ENCODE results near the gene KCND3. TPM values are rescaled to one million over a fixed set of nuclear protein-coding genes. Genes with fewer than 3 reads are reported as not detected.
"Not testable (repeated sequence)": the region's sequence is repeated elsewhere in the genome, so short reads cannot be mapped to it uniquely, and the experiment has no call there.

Gene KCND3
- total RNA-seq, 1 experiment from 2014 or later, result 0.10 TPM

- in situ Hi-C loops (cut with HindIII; ENCODE audit: low sequenced_read_pairs), result no loop called here
- peak; percentile 84 for DNase-seq (ENCODE audit: low spot score)
Observed at GRCh38 chr1:111769517-111770146, 219.8 kb downstream of the KCND3 start.

GRCh38 chr1:111768625-111769024, 220.8 kb downstream of the KCND3 start:
- in situ Hi-C loops (cut with HindIII; ENCODE audit: low sequenced_read_pairs), result no loop called here
- no peak for DNase-seq (ENCODE audit: low spot score)

DNA sequence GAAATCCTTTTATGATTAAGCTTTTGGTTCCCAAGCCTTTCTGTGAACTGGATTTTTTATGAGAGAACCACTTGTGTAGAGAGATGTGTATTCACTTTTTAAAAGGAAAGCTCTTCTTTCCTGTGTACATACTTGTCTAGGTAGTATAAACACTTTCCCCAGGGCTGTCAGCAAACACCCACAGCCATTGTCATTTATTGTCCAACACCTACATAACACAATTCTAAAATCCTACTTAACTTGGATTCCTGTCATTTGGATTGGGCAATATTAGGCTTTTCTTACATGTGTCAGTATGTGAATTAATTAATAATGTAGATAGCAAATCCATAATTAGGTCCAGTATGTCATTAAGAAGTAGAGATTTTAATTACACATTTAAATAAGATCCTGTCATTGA, 221.4 kb downstream of the KCND3 start:
- in situ Hi-C loops (cut with HindIII; ENCODE audit: low sequenced_read_pairs), result no loop called here
- no peak for DNase-seq (ENCODE audit: low spot score)

GRCh38 chr1:111762332-111762731, 227.1 kb downstream of the KCND3 start:
- in situ Hi-C loops (cut with HindIII; ENCODE audit: low sequenced_read_pairs), result no loop called here
- no peak for DNase-seq (ENCODE audit: low spot score)

- DNase-seq (ENCODE audit: low spot score), result no peak
- in situ Hi-C loops (cut with HindIII; ENCODE audit: low sequenced_read_pairs), result no loop called here
Observed at GRCh38 chr1:111761717-111762116, 227.8 kb downstream of the KCND3 start.

DNA sequence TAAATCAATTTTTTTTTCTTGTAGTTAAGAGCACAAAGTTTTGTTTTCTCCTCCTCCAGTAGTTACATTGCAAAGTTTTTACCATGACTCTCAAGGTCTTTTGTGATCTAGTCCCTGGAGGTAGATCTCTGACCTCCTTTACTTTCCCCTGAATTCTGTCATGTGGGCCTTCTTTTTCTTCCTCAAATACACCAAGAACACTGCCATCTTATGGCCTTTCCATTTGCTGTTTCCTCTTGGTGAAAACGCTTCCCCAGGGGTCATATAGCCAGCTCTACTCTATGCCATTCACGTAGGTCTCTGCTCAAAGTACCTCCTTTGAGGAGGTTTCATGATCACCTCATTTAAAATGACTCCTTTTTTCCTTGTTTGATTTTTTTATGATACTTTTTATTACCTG, 231.1 kb downstream of the KCND3 start:
- DNase-seq (ENCODE audit: low spot score), result no peak
- in situ Hi-C loops (cut with HindIII; ENCODE audit: low sequenced_read_pairs), result no loop called here

DNA sequence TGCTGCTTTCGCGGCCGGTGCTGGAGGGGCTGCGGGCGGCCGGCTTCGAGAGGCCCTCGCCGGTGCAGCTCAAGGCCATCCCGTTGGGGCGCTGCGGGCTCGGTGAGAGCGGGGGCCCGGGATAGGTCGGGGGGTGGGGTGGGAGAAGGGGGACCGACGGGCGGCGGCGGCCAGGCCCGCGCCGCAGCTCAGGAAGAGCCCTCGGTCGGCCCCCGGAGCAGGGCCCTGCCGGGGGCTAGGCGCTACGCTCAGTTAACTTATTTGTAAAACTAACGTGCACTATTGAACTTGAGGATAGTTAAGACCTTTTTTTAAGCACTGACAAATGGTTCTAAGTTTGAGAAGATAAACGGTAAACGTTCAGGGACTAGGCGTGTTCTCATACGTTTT, 233.3 kb downstream of the KCND3 start:
- in situ Hi-C loops (cut with HindIII; ENCODE audit: low sequenced_read_pairs), result no loop called here
- no peak for DNase-seq (ENCODE audit: low spot score)

GRCh38 chr1:111755331-111756123, 233.9 kb downstream of the KCND3 start, which contains the start of gene DDX20:
DDX20 (plus strand) TSS chr1:111755901; CDS start chr1:111755925, 24 bp downstream.
- peak; percentile 92 for DNase-seq (ENCODE audit: low spot score)
- in situ Hi-C loops (cut with HindIII; ENCODE audit: low sequenced_read_pairs), result no loop called here

DNA sequence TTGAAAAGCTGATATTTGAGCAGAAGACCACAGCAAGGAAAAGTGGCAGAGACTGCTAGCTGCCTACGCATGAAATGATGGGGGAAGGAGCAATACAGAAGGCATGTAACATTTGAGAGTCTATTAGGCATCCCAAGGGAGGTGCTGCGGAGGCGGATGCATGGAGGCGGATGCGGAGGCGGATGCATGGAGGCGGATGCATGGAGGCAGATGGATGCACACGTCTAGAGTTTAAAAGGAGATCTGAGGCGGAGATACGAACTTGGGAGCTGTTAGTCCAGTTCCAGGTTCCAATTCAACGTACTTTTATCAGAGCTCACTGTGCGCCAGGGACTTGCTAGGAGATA, 234.5 kb downstream of the KCND3 start:
- peak; percentile 71 for DNase-seq (ENCODE audit: low spot score)
- in situ Hi-C loops (cut with HindIII; ENCODE audit: low sequenced_read_pairs), result no loop called here

- no peak for DNase-seq (ENCODE audit: low spot score)
- in situ Hi-C loops (cut with HindIII; ENCODE audit: low sequenced_read_pairs), result no loop called here
Observed at GRCh38 chr1:111751906-111752575, 237.4 kb downstream of the KCND3 start.

DNA sequence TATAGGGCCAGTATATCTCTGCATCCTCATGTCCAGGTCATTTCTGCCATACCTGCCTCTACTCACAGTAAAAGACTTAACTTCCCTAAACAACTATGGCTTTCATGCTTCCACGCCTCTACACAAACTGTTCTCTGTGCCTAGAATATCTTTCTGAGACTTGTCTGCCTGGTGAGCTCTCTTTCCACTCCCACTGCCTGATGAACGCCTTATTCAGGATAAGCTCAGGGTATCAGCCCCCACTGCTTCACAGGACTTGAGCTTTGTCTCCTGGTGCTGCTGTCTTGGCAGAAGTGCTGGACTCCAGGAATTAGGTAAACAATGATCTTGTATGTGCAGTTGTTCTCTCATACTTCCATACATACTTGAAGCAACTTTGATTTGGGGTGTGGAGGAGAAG, 238.6 kb downstream of the KCND3 start:
- in situ Hi-C loops (cut with HindIII; ENCODE audit: low sequenced_read_pairs), result no loop called here
- DNase-seq (ENCODE audit: low spot score), result no peak

DNA sequence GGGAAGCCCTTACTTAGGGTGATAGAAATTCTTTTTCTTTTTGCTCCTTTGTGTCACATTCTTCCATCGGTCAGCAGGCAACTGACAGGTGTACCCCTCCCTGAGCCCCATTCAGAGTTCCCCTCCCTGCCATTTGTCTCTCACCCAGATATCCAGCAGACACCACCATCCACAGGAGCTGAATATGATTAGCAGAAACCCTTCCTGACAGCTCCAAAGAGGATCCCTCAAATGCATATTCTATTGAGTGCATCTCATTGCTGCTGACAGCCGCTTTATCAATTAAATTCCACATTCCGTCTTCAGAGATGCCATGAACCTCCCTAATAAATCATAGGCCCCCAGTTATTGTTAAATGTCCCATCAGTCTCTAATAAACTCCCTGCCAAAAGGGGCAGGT, 239.8 kb downstream of the KCND3 start:
- DNase-seq (ENCODE audit: low spot score), result no peak
- in situ Hi-C loops (cut with HindIII; ENCODE audit: low sequenced_read_pairs), result no loop called here

DNA sequence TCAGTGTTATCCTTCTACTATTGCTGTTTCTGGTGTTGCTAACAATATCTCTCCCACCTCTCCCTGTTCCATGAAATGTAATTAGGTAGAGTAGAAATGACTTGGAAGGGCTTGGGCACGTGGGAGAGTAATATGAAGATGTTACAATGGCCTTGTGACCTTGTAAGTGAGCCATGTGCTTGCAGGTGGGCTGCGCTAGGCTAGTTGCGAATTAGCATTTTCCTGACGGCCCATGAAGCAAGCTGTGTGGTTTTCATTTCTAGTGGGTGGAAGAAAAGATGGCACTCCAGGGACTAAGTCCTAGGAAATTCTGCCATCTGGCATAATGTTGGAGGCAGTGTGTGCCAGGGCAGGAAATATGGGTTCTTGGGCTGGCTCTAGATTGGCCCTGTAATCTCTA, 241.5 kb downstream of the KCND3 start:
- in situ Hi-C loops (cut with HindIII; ENCODE audit: low sequenced_read_pairs), result no loop called here
- peak; percentile 33 for DNase-seq (ENCODE audit: low spot score)

DNA sequence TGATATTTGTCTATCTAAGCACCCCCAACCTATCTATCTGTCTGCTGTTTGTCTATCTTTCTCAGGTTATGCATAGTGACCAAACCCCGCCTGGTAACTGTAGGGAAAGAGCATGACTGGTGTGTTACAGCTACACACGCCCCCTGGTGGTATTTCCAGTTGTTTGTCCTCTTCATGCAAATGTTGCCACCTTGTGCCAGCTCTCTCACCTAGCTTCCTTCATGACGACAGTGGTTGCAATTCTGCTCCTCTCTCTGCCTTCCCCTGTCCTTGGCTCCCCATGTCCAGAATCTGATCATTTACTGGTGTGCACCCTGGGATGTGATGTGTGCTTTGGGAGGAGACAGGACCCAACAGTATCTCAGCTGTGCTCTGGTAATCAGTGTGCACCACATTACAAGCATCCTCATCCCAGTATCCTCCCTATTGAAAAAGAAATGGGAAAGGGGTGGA, 242.2 kb downstream of the KCND3 start:
- in situ Hi-C loops (cut with HindIII; ENCODE audit: low sequenced_read_pairs), result no loop called here

GRCh38 chr1:111746614-111746999, 242.9 kb downstream of the KCND3 start:
- DNase-seq (ENCODE audit: low spot score), result peak; percentile 16
- in situ Hi-C loops (cut with HindIII; ENCODE audit: low sequenced_read_pairs), result no loop called here

More for the DNA sequence above, 242.2 kb downstream of the KCND3 start:
- peak; percentile 33 for DNase-seq (ENCODE audit: low spot score)

DNA sequence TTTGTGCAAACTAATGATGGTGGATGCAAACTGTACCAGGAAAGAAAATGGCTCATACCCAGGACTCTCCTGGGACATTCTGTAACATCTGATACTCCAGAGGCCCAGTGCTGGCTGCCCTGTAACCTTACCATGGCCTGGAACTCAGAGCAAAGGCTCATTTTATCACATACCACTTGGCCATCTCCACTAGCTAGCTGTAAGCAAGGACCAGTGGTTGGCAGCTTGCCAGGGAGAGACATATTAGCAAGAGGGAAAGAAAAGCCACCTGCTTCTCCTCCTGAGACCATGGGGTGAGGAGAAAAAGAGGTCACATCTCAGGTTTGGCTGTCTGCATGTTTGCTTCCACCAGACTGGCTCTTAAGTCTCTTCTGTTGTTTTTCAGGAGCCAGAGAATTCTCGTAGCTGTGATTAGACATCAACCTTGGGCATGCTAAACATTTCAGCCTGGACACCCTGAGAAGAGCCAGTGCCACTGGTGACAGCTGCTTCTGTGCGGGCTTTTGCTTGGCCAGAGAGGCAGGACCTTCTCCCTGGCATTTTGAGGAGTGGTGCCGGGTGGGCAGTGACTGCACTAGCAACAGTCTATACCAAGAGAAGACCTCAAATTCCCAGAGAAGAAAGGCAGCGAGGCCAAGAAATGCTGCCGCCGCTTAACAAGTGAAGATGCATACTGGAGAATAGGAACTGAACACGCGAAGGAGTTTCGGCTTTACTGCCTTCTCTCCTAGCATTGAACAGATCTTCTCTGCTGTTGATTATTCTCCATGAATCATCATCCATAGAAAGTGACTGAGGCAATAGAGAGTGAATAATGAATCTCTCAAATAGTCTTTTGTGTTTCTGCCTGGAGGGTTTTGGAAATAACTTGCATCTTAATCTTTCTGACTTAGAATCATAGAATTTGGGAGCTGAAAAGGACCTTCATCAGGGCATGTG, 243.5 kb downstream of the KCND3 start:
- in situ Hi-C loops (cut with HindIII; ENCODE audit: low sequenced_read_pairs), result no loop called here
- peak; percentile 80 for DNase-seq (ENCODE audit: low spot score)

GRCh38 chr1:111743679-111744101, 245.8 kb downstream of the KCND3 start:
- in situ Hi-C loops (cut with HindIII; ENCODE audit: low sequenced_read_pairs), result no loop called here
- no peak for DNase-seq (ENCODE audit: low spot score)

DNA sequence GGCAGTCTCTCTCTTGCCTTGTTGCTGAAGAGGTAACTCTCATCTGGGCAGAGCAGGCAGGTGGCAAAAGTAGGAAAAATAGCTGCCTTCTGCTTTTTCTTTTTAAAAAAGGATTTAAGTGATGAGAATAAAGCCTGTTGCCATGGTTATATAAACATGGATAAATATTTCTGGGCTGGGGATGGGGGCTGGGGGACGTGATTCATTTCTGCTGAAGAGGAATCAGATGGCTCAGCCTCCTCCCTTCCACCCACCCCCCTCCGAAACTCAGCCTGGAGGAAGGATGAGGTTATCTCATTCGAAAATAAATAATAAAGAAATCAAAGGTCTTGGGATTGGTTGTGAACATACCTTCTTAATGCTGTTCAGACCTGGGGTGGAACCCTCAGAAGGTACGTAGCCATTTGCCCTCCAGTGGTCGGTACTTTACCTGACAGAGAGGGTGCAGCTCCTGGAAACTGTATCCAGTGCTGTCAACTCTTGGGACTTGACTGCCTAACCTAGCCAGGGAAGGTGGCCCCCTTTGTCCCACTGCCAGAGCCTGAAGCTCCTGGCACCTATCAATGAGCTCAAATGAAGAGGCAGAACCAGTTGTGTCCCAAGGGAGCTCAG, 246.4 kb downstream of the KCND3 start:
- no peak for DNase-seq (ENCODE audit: low spot score)
- in situ Hi-C loops (cut with HindIII; ENCODE audit: low sequenced_read_pairs), result no loop called here

GRCh38 chr1:111742292-111742691, 247.2 kb downstream of the KCND3 start:
- DNase-seq (ENCODE audit: low spot score); in situ Hi-C loops (cut with HindIII; ENCODE audit: low sequenced_read_pairs): not testable (repeated sequence)
